ENCODE data around the gene COQ8A.

Gene COQ8A

GRCh38 chr1:227009937-227010336 lies 69.8 kb downstream of the COQ8A start:
- no peak overlapping the region for H3K4me3 ChIP-seq (replicated peaks; ENCODE audit: insufficient read depth, low read length)
- TF ChIP-seq, protein P1, sequence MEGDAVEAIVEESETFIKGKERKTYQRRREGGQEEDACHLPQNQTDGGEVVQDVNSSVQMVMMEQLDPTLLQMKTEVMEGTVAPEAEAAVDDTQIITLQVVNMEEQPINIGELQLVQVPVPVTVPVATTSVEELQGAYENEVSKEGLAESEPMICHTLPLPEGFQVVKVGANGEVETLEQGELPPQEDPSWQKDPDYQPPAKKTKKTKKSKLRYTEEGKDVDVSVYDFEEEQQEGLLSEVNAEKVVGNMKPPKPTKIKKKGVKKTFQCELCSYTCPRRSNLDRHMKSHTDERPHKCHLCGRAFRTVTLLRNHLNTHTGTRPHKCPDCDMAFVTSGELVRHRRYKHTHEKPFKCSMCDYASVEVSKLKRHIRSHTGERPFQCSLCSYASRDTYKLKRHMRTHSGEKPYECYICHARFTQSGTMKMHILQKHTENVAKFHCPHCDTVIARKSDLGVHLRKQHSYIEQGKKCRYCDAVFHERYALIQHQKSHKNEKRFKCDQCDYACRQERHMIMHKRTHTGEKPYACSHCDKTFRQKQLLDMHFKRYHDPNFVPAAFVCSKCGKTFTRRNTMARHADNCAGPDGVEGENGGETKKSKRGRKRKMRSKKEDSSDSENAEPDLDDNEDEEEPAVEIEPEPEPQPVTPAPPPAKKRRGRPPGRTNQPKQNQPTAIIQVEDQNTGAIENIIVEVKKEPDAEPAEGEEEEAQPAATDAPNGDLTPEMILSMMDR (IDR thresholded peaks at IDR 0.05; ENCODE audit: insufficient read depth, low read length): no peak

GRCh38 chr1:227010645-227011044 lies 70.6 kb downstream of the COQ8A start:
- DNase-seq (ENCODE audit: low read depth in 1 of 2, low spot score in 1 of 2): no peak
- TF ChIP-seq GABPA (IDR thresholded peaks at IDR 0.05; ENCODE audit: low read depth): no peak
- TF ChIP-seq, protein P1 (IDR thresholded peaks at IDR 0.05; ENCODE audit: insufficient read depth, low read length): no peak
- no peak overlapping the region for H3K27ac ChIP-seq (replicated peaks)
- H3K4me3 ChIP-seq (replicated peaks; ENCODE audit: insufficient read depth, low read length): no peak overlapping the region
- no peaks in the 10 kb centered on the region for H3K27me3 ChIP-seq (ENCODE audit: insufficient read depth, poor library complexity, severe bottlenecking)

More at GRCh38 chr1:227009937-227010336, 69.8 kb downstream of the COQ8A start:
- Histone ChIP-seq H3K27me3 (ENCODE audit: insufficient read depth, poor library complexity, severe bottlenecking) (no peaks in the 10 kb centered on the region), H3K27ac (replicated peaks) (no peak overlapping the region)
- DNase-seq (ENCODE audit: low read depth in 1 of 2, low spot score in 1 of 2): no peak

GRCh38 chr1:227016990-227017389 lies 76.9 kb downstream of the COQ8A start:
- no peak for DNase-seq (ENCODE audit: low read depth in 1 of 2, low spot score in 1 of 2)
- H3K27me3 ChIP-seq (ENCODE audit: insufficient read depth, poor library complexity, severe bottlenecking): no peaks in the 10 kb centered on the region
- H3K4me3 ChIP-seq (replicated peaks; ENCODE audit: insufficient read depth, low read length): no peak overlapping the region
- no peak overlapping the region for H3K27ac ChIP-seq (replicated peaks)
- no peak for TF ChIP-seq SPI1 (IDR thresholded peaks at IDR 0.05; ENCODE audit: borderline replicate concordance, low read depth)
- TF ChIP-seq, protein P2, sequence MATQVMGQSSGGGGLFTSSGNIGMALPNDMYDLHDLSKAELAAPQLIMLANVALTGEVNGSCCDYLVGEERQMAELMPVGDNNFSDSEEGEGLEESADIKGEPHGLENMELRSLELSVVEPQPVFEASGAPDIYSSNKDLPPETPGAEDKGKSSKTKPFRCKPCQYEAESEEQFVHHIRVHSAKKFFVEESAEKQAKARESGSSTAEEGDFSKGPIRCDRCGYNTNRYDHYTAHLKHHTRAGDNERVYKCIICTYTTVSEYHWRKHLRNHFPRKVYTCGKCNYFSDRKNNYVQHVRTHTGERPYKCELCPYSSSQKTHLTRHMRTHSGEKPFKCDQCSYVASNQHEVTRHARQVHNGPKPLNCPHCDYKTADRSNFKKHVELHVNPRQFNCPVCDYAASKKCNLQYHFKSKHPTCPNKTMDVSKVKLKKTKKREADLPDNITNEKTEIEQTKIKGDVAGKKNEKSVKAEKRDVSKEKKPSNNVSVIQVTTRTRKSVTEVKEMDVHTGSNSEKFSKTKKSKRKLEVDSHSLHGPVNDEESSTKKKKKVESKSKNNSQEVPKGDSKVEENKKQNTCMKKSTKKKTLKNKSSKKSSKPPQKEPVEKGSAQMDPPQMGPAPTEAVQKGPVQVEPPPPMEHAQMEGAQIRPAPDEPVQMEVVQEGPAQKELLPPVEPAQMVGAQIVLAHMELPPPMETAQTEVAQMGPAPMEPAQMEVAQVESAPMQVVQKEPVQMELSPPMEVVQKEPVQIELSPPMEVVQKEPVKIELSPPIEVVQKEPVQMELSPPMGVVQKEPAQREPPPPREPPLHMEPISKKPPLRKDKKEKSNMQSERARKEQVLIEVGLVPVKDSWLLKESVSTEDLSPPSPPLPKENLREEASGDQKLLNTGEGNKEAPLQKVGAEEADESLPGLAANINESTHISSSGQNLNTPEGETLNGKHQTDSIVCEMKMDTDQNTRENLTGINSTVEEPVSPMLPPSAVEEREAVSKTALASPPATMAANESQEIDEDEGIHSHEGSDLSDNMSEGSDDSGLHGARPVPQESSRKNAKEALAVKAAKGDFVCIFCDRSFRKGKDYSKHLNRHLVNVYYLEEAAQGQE (IDR thresholded peaks at IDR 0.05; ENCODE audit: insufficient replicate concordance, low read depth): no peak

DNA sequence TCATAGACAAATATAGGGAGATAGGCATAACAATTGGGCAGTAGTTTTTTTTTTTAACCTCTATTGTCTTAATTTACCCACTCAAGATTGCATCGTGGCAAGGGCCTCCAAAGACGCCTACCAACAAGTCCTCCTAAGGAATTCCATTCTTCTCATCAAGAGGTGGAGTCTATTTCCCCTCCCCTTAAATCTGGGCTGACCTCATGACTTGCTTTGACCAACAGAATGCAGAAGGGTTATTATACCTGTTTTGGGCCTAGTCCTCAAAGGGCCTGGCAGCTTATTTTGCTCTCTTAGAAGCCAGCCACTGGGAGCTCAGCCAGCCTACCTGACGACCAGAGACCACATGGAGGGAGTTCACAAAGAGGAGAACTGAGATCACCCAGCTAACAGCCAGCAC lies 92.3 kb downstream of the COQ8A start:
- H3K4me3 ChIP-seq (replicated peaks; ENCODE audit: insufficient read depth, low read length): no peak overlapping the region
- DNase-seq (ENCODE audit: low read depth in 1 of 2, low spot score in 1 of 2): no peak
- no peak overlapping the region for H3K27ac ChIP-seq (replicated peaks)
- TF ChIP-seq, protein P2 (IDR thresholded peaks at IDR 0.05; ENCODE audit: insufficient replicate concordance, low read depth): no peak
- TF ChIP-seq SPI1 (IDR thresholded peaks at IDR 0.05; ENCODE audit: borderline replicate concordance, low read depth) (no peak), GABPA (IDR thresholded peaks at IDR 0.05; ENCODE audit: low read depth) (no peak), POLR2AphosphoS5 (IDR thresholded peaks at IDR 0.05; ENCODE audit: low read depth) (no peak)
- TF ChIP-seq, protein P1 (IDR thresholded peaks at IDR 0.05; ENCODE audit: insufficient read depth, low read length): no peak
- no peaks in the 10 kb centered on the region for H3K27me3 ChIP-seq (ENCODE audit: insufficient read depth, poor library complexity, severe bottlenecking)
